ENCODE results near the gene PTGES2. TPM values are rescaled to one million over a fixed set of nuclear protein-coding genes. Genes with fewer than 3 reads are reported as not detected.

Gene PTGES2
- total and polyA plus RNA-seq, 9 of the 15 experiments (the other 6 are each of a cell fraction or from before 2014, with no cell fraction given): 2.4 to 196 (median 90.1) TPM

DNA sequence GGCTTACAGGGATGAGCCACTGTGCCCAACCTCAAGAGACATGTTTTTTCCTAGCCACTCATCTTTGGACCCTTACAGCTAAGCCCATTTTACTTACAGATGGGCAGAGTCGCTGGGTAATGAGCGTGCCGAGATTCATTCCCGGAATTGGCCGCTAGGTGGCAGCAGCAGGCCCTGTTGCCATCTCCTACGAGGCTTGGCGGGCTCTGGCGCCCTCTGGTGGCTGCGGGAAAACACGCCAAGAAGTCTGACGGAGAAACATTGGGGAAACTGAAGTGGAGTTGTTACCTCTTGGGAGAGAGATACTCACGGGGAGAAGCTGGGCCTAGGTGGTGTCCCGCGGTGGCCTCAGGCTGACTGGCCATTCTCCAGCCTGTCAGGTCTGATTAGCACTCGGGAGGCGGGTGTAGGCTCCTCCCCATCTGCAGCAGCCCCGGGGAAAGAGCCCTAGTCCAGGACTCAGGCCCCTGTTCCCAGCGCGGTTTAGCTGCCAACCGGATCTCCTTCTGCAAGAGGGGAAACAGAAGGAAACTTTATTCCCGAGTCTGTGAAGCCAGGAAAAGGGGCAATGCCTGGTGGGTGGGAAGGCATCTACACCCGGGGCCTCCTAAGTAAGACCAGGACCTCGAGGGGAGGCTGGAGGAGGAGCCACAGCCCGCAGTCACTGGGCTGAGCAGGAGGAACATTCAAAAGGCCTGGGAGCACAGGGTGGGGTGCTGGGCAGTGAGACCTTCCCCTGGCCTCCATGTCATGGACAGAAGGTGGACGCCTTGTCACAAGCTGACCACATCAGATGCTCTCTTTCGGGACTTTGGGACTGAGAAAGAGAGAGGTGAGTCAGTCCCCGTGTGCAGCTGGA is 9.7 kb downstream of the PTGES2 start (continued):
- TF ChIP-seq CHAMP1 (IDR thresholded peaks at IDR 0.05): no peak
- TF ChIP-seq, protein P1, sequence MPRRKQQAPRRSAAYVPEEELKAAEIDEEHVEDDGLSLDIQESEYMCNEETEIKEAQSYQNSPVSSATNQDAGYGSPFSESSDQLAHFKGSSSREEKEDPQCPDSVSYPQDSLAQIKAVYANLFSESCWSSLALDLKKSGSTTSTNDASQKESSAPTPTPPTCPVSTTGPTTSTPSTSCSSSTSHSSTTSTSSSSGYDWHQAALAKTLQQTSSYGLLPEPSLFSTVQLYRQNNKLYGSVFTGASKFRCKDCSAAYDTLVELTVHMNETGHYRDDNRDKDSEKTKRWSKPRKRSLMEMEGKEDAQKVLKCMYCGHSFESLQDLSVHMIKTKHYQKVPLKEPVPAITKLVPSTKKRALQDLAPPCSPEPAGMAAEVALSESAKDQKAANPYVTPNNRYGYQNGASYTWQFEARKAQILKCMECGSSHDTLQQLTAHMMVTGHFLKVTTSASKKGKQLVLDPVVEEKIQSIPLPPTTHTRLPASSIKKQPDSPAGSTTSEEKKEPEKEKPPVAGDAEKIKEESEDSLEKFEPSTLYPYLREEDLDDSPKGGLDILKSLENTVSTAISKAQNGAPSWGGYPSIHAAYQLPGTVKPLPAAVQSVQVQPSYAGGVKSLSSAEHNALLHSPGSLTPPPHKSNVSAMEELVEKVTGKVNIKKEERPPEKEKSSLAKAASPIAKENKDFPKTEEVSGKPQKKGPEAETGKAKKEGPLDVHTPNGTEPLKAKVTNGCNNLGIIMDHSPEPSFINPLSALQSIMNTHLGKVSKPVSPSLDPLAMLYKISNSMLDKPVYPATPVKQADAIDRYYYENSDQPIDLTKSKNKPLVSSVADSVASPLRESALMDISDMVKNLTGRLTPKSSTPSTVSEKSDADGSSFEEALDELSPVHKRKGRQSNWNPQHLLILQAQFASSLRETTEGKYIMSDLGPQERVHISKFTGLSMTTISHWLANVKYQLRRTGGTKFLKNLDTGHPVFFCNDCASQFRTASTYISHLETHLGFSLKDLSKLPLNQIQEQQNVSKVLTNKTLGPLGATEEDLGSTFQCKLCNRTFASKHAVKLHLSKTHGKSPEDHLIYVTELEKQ (CRISPR knock-in tag; IDR thresholded peaks at IDR 0.05): no peak
- 0 out of 4 replicates have a peak, but pooled peaks of 1 of the 2 experiments have one; percentile 31 for TF ChIP-seq UBTF (IDR thresholded peaks at IDR 0.05; ENCODE audit: borderline replicate concordance in 1 of 2, low read depth in 2 of 2, low read length in 2 of 2)
